Esophagus squamous epithelium (tissue), 4 donors: Measurements from ENCODE around the gene CLEC3B.

ENCODE experiments used
- POLR2A ChIP-seq, 4 donors: fragments of 450-650 bp; IDR thresholded peaks; one replicate each; pipeline ENCODE4 v1.6.1; 2017; ENCODE audit warnings: antibody characterized with exemption in 4 of 4, mild to moderate bottlenecking in 4 of 4, moderate library complexity in 3 of 4
- TF ChIP-seq, protein P1 (sequence below), 6 experiments: fragments of 450-650 bp in 4 of 6; fragments of 200-600 bp in 2 of 6; sonication (generic) in 2 of 6; IDR thresholded peaks; one replicate each; pipeline ENCODE4 v1.5.1; 2016 to 2019; ENCODE audit warnings: antibody characterized with exemption in 6 of 6, mild to moderate bottlenecking in 4 of 6, moderate library complexity in 4 of 6

DNA sequence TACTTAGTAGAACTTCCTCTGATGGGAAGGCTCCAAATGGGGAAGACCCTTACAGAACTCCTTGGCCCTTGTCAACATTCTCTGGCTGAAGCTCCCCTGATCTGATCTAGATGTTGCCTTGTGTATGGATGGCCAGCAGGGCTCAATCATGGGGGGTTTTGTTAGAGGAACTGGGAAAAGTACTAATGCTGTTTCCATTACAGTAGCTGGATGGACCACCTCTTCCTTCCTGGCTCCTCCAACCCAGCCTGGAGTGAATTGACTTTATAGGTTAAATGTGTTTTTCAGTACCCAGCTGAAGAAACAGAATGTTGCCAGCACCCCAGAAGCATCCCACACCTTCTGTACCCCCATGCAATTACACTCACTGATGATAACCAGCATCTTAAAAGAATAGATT, 22.7 kb upstream of the CLEC3B start:
- TF ChIP-seq, protein P1, sequence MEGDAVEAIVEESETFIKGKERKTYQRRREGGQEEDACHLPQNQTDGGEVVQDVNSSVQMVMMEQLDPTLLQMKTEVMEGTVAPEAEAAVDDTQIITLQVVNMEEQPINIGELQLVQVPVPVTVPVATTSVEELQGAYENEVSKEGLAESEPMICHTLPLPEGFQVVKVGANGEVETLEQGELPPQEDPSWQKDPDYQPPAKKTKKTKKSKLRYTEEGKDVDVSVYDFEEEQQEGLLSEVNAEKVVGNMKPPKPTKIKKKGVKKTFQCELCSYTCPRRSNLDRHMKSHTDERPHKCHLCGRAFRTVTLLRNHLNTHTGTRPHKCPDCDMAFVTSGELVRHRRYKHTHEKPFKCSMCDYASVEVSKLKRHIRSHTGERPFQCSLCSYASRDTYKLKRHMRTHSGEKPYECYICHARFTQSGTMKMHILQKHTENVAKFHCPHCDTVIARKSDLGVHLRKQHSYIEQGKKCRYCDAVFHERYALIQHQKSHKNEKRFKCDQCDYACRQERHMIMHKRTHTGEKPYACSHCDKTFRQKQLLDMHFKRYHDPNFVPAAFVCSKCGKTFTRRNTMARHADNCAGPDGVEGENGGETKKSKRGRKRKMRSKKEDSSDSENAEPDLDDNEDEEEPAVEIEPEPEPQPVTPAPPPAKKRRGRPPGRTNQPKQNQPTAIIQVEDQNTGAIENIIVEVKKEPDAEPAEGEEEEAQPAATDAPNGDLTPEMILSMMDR (IDR thresholded peaks at IDR 0.05) = no peak
- TF ChIP-seq POLR2A (IDR thresholded peaks at IDR 0.05) = no peak
